ENCODE measurements around the gene WTAP.
"Not testable (repeated sequence)": the region's sequence is repeated elsewhere in the genome, so short reads cannot be mapped to it uniquely, and the experiment has no call there.

WTAP gene

GRCh38 chr6:159730332-159730676, 3.0 kb downstream of the WTAP start:
- WGBS, result 92% methylated on average over 6 of the region's 6 CpGs
- Histone ChIP-seq H3K4me1 (ENCODE audit: insufficient read depth, low read length) (peaks cover 20% of the 10 kb centered on the region), H3K27ac (ENCODE audit: low read depth, low read length) (no peak overlapping the region), H3K9ac (ENCODE audit: low read depth, low read length) (no peak overlapping the region), H3K9me3 (ENCODE audit: insufficient read depth, low read depth, low read length) (no peaks in the 10 kb centered on the region), H3K36me3 (ENCODE audit: insufficient read depth, low read length) (peaks cover 13% of the 10 kb centered on the region; the same call in 1 of the 2 replicates), H3K27me3 (ENCODE audit: insufficient read depth, low read length) (no peaks in the 10 kb centered on the region), H3K4me3 (ENCODE audit: low read length) (peak overlapping the region; percentile 92; the same call in 1 of the 2 replicates)

- not testable (repeated sequence) for H3K27ac ChIP-seq (ENCODE audit: low read depth, low read length); H3K9me3 ChIP-seq (ENCODE audit: insufficient read depth, low read depth, low read length); H3K9ac ChIP-seq (ENCODE audit: low read depth, low read length); H3K27me3 ChIP-seq (ENCODE audit: insufficient read depth, low read length); H3K4me3 ChIP-seq (ENCODE audit: low read length)
- Histone ChIP-seq H3K36me3 (ENCODE audit: insufficient read depth, low read length) (peaks cover 27% of the 10 kb centered on the region), H3K4me1 (ENCODE audit: insufficient read depth, low read length) (peaks cover 20% of the 10 kb centered on the region)
- 87% methylated on average over 10 of the region's 12 CpGs for WGBS
These were observed 5.2 kb downstream of the WTAP start for GRCh38 chr6:159732550-159732949.

- H3K4me1 ChIP-seq (ENCODE audit: insufficient read depth, low read length), result peaks cover 20% of the 10 kb centered on the region
- H3K4me3 ChIP-seq (ENCODE audit: low read length); H3K27ac ChIP-seq (ENCODE audit: low read depth, low read length); H3K9me3 ChIP-seq (ENCODE audit: insufficient read depth, low read depth, low read length); H3K27me3 ChIP-seq (ENCODE audit: insufficient read depth, low read length); H3K9ac ChIP-seq (ENCODE audit: low read depth, low read length): not testable (repeated sequence)
- H3K36me3 ChIP-seq (ENCODE audit: insufficient read depth, low read length), result peaks cover 35% of the 10 kb centered on the region
- WGBS, result 94% methylated on average over 11 of the region's 12 CpGs
These were observed 6.1 kb downstream of the WTAP start for GRCh38 chr6:159733395-159733794.

GRCh38 chr6:159736908-159737307, 9.6 kb downstream of the WTAP start:
- H3K36me3 ChIP-seq (ENCODE audit: insufficient read depth, low read length), result peaks cover 58% of the 10 kb centered on the region

GRCh38 chr6:159739341-159739740, 12.0 kb downstream of the WTAP start:
- 98% methylated on average over 2 of the region's 3 CpGs for WGBS
- Histone ChIP-seq H3K9me3 (ENCODE audit: insufficient read depth, low read depth, low read length) (no peaks in the 10 kb centered on the region), H3K36me3 (ENCODE audit: insufficient read depth, low read length) (peaks cover 80% of the 10 kb centered on the region), H3K4me1 (ENCODE audit: insufficient read depth, low read length) (no peaks in the 10 kb centered on the region), H3K9ac (ENCODE audit: low read depth, low read length) (no peak overlapping the region), H3K4me3 (ENCODE audit: low read length) (no peak overlapping the region), H3K27ac (ENCODE audit: low read depth, low read length) (no peak overlapping the region), H3K27me3 (ENCODE audit: insufficient read depth, low read length) (no peaks in the 10 kb centered on the region)

More at GRCh38 chr6:159736908-159737307, 9.6 kb downstream of the WTAP start:
- H3K27ac ChIP-seq (ENCODE audit: low read depth, low read length), result no peak overlapping the region
- WGBS, result 87% methylated on average over 7 of the region's 7 CpGs
- H3K27me3 ChIP-seq (ENCODE audit: insufficient read depth, low read length), result no peaks in the 10 kb centered on the region
- no peak overlapping the region for H3K9ac ChIP-seq (ENCODE audit: low read depth, low read length)
- H3K9me3 ChIP-seq (ENCODE audit: insufficient read depth, low read depth, low read length), result no peaks in the 10 kb centered on the region
- H3K4me1 ChIP-seq (ENCODE audit: insufficient read depth, low read length), result 0 out of 2 replicates have a peak, but pooled peaks cover 1% of the 10 kb centered on the region
- no peak overlapping the region for H3K4me3 ChIP-seq (ENCODE audit: low read length)

GRCh38 chr6:159742165-159742564, 14.9 kb downstream of the WTAP start:
- WGBS, result 100% methylated on average over 1 of the region's 1 CpG
- Histone ChIP-seq H3K27me3 (ENCODE audit: insufficient read depth, low read length) (no peaks in the 10 kb centered on the region), H3K27ac (ENCODE audit: low read depth, low read length) (no peak overlapping the region), H3K4me1 (ENCODE audit: insufficient read depth, low read length) (no peaks in the 10 kb centered on the region), H3K4me3 (ENCODE audit: low read length) (no peak overlapping the region), H3K36me3 (ENCODE audit: insufficient read depth, low read length) (peaks cover 99% of the 10 kb centered on the region), H3K9me3 (ENCODE audit: insufficient read depth, low read depth, low read length) (no peaks in the 10 kb centered on the region), H3K9ac (ENCODE audit: low read depth, low read length) (no peak overlapping the region)

GRCh38 chr6:159745081-159745480, 17.8 kb downstream of the WTAP start:
- no peaks in the 10 kb centered on the region for H3K4me1 ChIP-seq (ENCODE audit: insufficient read depth, low read length)
- H3K36me3 ChIP-seq (ENCODE audit: insufficient read depth, low read length), result peaks cover 99% of the 10 kb centered on the region
- H3K27ac ChIP-seq (ENCODE audit: low read depth, low read length), result no peak overlapping the region
- 95% methylated on average over 6 of the region's 7 CpGs for WGBS
- H3K9me3 ChIP-seq (ENCODE audit: insufficient read depth, low read depth, low read length), result no peaks in the 10 kb centered on the region
- no peak overlapping the region for H3K4me3 ChIP-seq (ENCODE audit: low read length)
- no peaks in the 10 kb centered on the region for H3K27me3 ChIP-seq (ENCODE audit: insufficient read depth, low read length)
- H3K9ac ChIP-seq (ENCODE audit: low read depth, low read length), result no peak overlapping the region

- H3K9ac ChIP-seq (ENCODE audit: low read depth, low read length), result no peak overlapping the region
- no peak overlapping the region for H3K27ac ChIP-seq (ENCODE audit: low read depth, low read length)
- 94% methylated on average over 1 of the region's 1 CpG for WGBS
These were observed 19.5 kb downstream of the WTAP start for GRCh38 chr6:159746759-159747158.

GRCh38 chr6:159748127-159748526, 20.8 kb downstream of the WTAP start:
- peaks cover 100% of the 10 kb centered on the region for H3K36me3 ChIP-seq (ENCODE audit: insufficient read depth, low read length)
- not testable (repeated sequence) for H3K4me1 ChIP-seq (ENCODE audit: insufficient read depth, low read length)

More at GRCh38 chr6:159746759-159747158, 19.5 kb downstream of the WTAP start:
- Histone ChIP-seq H3K9me3 (ENCODE audit: insufficient read depth, low read depth, low read length) (no peaks in the 10 kb centered on the region), H3K4me1 (ENCODE audit: insufficient read depth, low read length) (no peaks in the 10 kb centered on the region), H3K4me3 (ENCODE audit: low read length) (no peak overlapping the region), H3K36me3 (ENCODE audit: insufficient read depth, low read length) (peaks cover 100% of the 10 kb centered on the region), H3K27me3 (ENCODE audit: insufficient read depth, low read length) (no peaks in the 10 kb centered on the region)

GRCh38 chr6:159751448-159751847, 24.1 kb downstream of the WTAP start:
- no peaks in the 10 kb centered on the region for H3K9me3 ChIP-seq (ENCODE audit: insufficient read depth, low read depth, low read length)
- 93% methylated on average over 2 of the region's 3 CpGs for whole genome bisulfite sequencing
- no peak overlapping the region for H3K4me3 ChIP-seq (ENCODE audit: low read length)
- no peak overlapping the region for H3K9ac ChIP-seq (ENCODE audit: low read depth, low read length)
- H3K4me1 ChIP-seq (ENCODE audit: insufficient read depth, low read length), result no peaks in the 10 kb centered on the region
- peaks cover 100% of the 10 kb centered on the region for H3K36me3 ChIP-seq (ENCODE audit: insufficient read depth, low read length)
- H3K27me3 ChIP-seq (ENCODE audit: insufficient read depth, low read length), result no peaks in the 10 kb centered on the region
- H3K27ac ChIP-seq (ENCODE audit: low read depth, low read length), result no peak overlapping the region

More at GRCh38 chr6:159748127-159748526, 20.8 kb downstream of the WTAP start:
- not testable (repeated sequence) for H3K9ac ChIP-seq (ENCODE audit: low read depth, low read length); H3K27ac ChIP-seq (ENCODE audit: low read depth, low read length); H3K27me3 ChIP-seq (ENCODE audit: insufficient read depth, low read length); H3K4me3 ChIP-seq (ENCODE audit: low read length); H3K9me3 ChIP-seq (ENCODE audit: insufficient read depth, low read depth, low read length)
- 99% methylated on average over 6 of the region's 7 CpGs for WGBS

GRCh38 chr6:159753081-159753872, 26.0 kb downstream of the WTAP start:
- H3K4me3 ChIP-seq (ENCODE audit: low read length), result no peak overlapping the region
- H3K9me3 ChIP-seq (ENCODE audit: insufficient read depth, low read depth, low read length), result no peaks in the 10 kb centered on the region
- H3K9ac ChIP-seq (ENCODE audit: low read depth, low read length), result no peak overlapping the region
- H3K27me3 ChIP-seq (ENCODE audit: insufficient read depth, low read length), result no peaks in the 10 kb centered on the region
- no peaks in the 10 kb centered on the region for H3K4me1 ChIP-seq (ENCODE audit: insufficient read depth, low read length)
- no peak overlapping the region for H3K27ac ChIP-seq (ENCODE audit: low read depth, low read length)
- 94% methylated on average over 5 of the region's 6 CpGs for WGBS
- H3K36me3 ChIP-seq (ENCODE audit: insufficient read depth, low read length), result peaks cover 100% of the 10 kb centered on the region
